Thyroid gland (tissue), 4 donors: ENCODE results near the gene TTC4. TPM values are rescaled to one million over a fixed set of nuclear protein-coding genes. Genes with fewer than 3 reads are reported as not detected.

ENCODE experiments used
- DNase-seq, 2 donors: peaks; one replicate each; pipeline ENCODE4 v3.0.0-alpha.2; 2019
- H3K27ac ChIP-seq, 3 donors: fragments of 200-600 bp; sonication (generic); 1 replicate in 2 of 3; 2 replicates in 1 of 3; pipeline ENCODE4 v1.5.1; 2016 to 2019; ENCODE audit warnings: mild to moderate bottlenecking in 1 of 3, moderate library complexity in 1 of 3
- H3K27me3 ChIP-seq: fragments of 200-600 bp; sonication (generic); one replicate; pipeline ENCODE4 v1.5.1; 2019
- H3K36me3 ChIP-seq, 2 donors: fragments of 200-600 bp; sonication (generic); one replicate each; pipeline ENCODE4 v1.5.1; 2016 to 2019
- H3K4me1 ChIP-seq, 2 donors: fragments of 200-600 bp; sonication (generic); one replicate each; pipeline ENCODE4 v1.5.1; 2017 to 2019
- H3K4me3 ChIP-seq, 3 donors: fragments of 200-600 bp; sonication (generic); replicated peaks in 1 of 3; 1 replicate in 2 of 3; 2 replicates in 1 of 3; pipeline ENCODE4 v1.5.1; 2016; ENCODE audit warnings: mild to moderate bottlenecking in 1 of 3
- H3K9me3 ChIP-seq: fragments of 200-600 bp; sonication (generic); one replicate; pipeline ENCODE4 v1.5.1; 2017
- CTCF ChIP-seq, 6 experiments: fragments of 200-600 bp in 3 of 6; fragments of 450-650 bp in 3 of 6; sonication (generic) in 3 of 6; IDR thresholded peaks; one replicate each; pipeline ENCODE4 v1.5.1; 2016 to 2019; ENCODE audit warnings: antibody characterized with exemption in 6 of 6, mild to moderate bottlenecking in 2 of 6, inconsistent platforms in 1 of 6, moderate library complexity in 1 of 6
- POLR2A ChIP-seq, 2 donors: fragments of 450-650 bp; IDR thresholded peaks; one replicate each; pipeline ENCODE4 v1.6.1; 2017; ENCODE audit warnings: antibody characterized with exemption in 2 of 2, mild to moderate bottlenecking in 2 of 2, moderate library complexity in 1 of 2
- WGBS, 2 donors: methylation state at CpG; one replicate each; pipeline ENCODE4 v1.1.5; 2017; 5-methylcytosine and 5-hydroxymethylcytosine counted together
- intact Hi-C: fragments of 100-400 bp; cut with DNase I; formaldehyde crosslinking; loops from one replicate; pipeline ENCODE4 v1.15.1; 2023
- total RNA-seq, 4 donors: library from RNA; depleted of rRNA; stranded (reverse); fragments of >200 nt; gene quantifications; one replicate each; pipeline ENCODE4 v1.2.3, GENCODE V29; 2016

Gene TTC4
- total RNA-seq, 4 donors from 2014 or later = 12.6 to 26.0 (median 21.8) TPM

DNA sequence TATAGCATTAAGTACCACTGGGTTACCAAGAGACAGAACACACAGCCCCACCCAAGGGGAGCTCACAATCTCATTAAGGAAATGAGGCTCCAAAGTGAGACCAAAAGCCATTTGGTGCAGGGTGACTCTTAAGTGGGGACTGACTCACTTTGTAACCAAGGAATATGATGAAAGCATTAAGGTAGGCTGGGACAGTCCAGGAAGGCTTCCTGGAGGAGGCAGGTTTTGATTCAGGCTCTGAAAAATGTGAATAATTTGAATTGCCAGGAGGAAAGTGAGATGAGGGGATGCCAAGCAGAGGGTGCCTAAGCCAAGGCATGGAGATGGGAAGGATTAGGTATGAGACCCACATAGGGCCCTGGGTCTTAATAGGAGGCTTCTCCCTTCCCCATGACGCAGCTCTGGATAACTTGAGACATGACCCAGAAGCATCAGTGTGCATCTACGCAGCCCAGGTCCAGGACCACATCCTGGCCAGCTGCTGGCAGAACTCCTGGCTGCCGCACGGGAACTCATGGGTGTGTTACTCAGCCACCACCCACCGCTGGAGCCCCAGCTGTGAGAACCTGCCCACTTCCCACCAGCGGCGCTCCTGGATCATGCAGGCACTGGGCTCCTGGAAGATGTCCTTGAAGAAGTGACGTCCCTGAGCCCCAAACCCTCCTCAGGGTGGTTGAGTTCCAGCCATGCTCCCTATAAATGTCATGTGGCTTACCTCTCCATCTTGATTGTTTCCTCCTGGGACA is 5.9 kb upstream of the TTC4 start:
- WGBS, 2 donors = 78 to 95% methylated on average over 1 to 4 of the region's 8 CpGs
- intact Hi-C loops = no loop called here
- Histone ChIP-seq H3K4me3 (no peak overlapping the region), H3K4me1 (no peaks in the 10 kb centered on the region), H3K9me3 (no peaks in the 10 kb centered on the region), H3K27ac (no peak overlapping the region), H3K36me3 (no peaks in the 10 kb centered on the region), H3K27me3 (no peaks in the 10 kb centered on the region)
- TF ChIP-seq CTCF (IDR thresholded peaks at IDR 0.05) = no peak
- no peak for TF ChIP-seq POLR2A (IDR thresholded peaks at IDR 0.05)
- no peak for DNase-seq

GRCh38 chr1:54710434-54710833 is 5.2 kb upstream of the TTC4 start:
- Histone ChIP-seq H3K27ac (no peak overlapping the region), H3K27me3 (no peaks in the 10 kb centered on the region), H3K36me3 (no peaks in the 10 kb centered on the region), H3K4me3 (no peak overlapping the region), H3K9me3 (no peaks in the 10 kb centered on the region), H3K4me1 (peaks cover 0 to 3% of the 10 kb centered on the region in 2 donors)
- intact Hi-C loops = no loop called here
- no peak for DNase-seq
- 80 to 86% methylated on average over 3 of the region's 3 CpGs for WGBS, 2 donors
- no peak for TF ChIP-seq POLR2A (IDR thresholded peaks at IDR 0.05)

GRCh38 chr1:54710841-54711240 is 4.8 kb upstream of the TTC4 start:
- no peaks in the 10 kb centered on the region for H3K36me3 ChIP-seq
- peaks cover 0 to 3% of the 10 kb centered on the region in 2 donors for H3K4me1 ChIP-seq
- DNase-seq = no peak
- intact Hi-C loops = no loop called here
- H3K27me3 ChIP-seq = no peaks in the 10 kb centered on the region
- TF ChIP-seq POLR2A (IDR thresholded peaks at IDR 0.05) (no peak), CTCF (IDR thresholded peaks at IDR 0.05) (no peak)
- no peak overlapping the region for H3K4me3 ChIP-seq
- H3K9me3 ChIP-seq = no peaks in the 10 kb centered on the region
- 85% methylated on average over 4 to 6 of the region's 6 CpGs for WGBS, 2 donors
- H3K27ac ChIP-seq = no peak overlapping the region

DNA sequence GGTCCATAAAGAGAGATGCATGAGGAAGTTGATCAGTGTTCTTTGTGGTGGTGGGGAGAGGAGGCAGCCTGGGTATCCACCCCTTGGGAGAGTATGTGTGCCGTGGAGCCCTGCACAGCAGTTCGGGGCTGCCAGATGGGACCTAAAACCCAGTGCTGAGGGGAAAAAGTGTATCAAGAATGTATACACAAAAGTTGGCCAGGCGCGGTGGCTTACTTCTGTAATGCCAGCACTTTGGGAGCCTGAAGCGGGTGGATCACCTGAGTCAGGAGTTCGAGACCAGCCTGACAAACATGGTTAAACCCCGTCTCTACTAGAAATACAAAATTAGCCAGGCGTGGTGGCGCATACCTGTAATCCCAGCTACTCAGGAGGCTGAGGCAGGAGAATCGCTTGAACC is 4.1 kb upstream of the TTC4 start:
- H3K9me3 ChIP-seq = no peaks in the 10 kb centered on the region
- H3K27ac ChIP-seq = no peak overlapping the region
- WGBS, 2 donors = 92% methylated on average over 10 of the region's 10 CpGs
- H3K36me3 ChIP-seq = no peaks in the 10 kb centered on the region
- intact Hi-C loops = no loop called here
- no peak overlapping the region for H3K4me3 ChIP-seq
- no peaks in the 10 kb centered on the region for H3K27me3 ChIP-seq
- H3K4me1 ChIP-seq = peaks cover 5 to 7% of the 10 kb centered on the region in 2 donors
- no peak for DNase-seq
- TF ChIP-seq POLR2A (IDR thresholded peaks at IDR 0.05) (no peak), CTCF (IDR thresholded peaks at IDR 0.05) (no peak)

DNA sequence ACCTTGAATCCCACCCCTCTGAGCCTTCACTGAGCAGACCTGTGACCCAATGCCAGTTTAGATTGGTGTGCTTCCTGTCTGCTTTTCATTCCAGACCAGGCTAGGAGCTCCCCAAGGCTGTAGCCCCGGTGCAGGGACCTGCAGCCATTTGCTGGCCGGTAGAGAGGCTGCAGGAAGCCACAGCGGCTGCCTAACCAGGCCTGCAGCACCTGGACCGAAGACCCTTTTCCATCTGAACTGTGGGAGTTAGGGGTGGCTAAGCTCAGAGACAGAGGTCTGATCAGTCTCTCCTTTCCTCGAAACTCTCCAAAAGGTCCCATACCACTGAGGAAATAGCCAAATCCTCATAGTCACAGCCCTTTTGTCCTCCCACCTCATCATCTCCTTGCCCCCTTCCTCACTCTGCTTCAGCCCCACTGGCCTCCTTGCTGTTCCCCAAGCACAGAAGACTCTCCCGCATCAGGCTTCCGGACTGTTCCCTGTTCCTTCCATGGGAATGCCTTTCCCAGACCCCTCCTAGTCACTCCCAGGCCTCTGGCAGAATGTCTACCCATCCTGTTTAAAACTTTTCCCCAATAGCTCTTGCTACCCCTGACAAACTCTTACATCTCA is 674 bp upstream of the TTC4 start:
- TF ChIP-seq POLR2A (IDR thresholded peaks at IDR 0.05) (no peak), CTCF (IDR thresholded peaks at IDR 0.05) (no peak)
- intact Hi-C loops = no loop called here
- Histone ChIP-seq H3K27me3 (no peaks in the 10 kb centered on the region), H3K36me3 (peaks cover 4 to 6% of the 10 kb centered on the region in 2 donors), H3K27ac (peak overlapping the region in 2 of 3 donors; percentile 13 to 27), H3K4me1 (peaks cover 8 to 11% of the 10 kb centered on the region in 2 donors), H3K4me3 (peak overlapping the region; percentile 9 to 69 (median 37)), H3K9me3 (no peaks in the 10 kb centered on the region)
- 89 to 93% methylated on average over 7 of the region's 7 CpGs for WGBS, 2 donors
- no peak for DNase-seq
